H4 (cell line): ENCODE measurements around the gene MARCHF6. TPM values are rescaled to one million over a fixed set of nuclear protein-coding genes. Genes with fewer than 3 reads are reported as not detected.
"Not testable (repeated sequence)": the region's sequence is repeated elsewhere in the genome, so short reads cannot be mapped to it uniquely, and the experiment has no call there.

ENCODE experiments used
- DNase-seq: peaks from one replicate; pipeline ENCODE4 v3.0.0-alpha.2; 2015; ENCODE audit warnings: low spot score
- total RNA-seq: library from RNA; depleted of rRNA; stranded (reverse); fragments of >200 nt; shearing (Covaris generic); gene quantifications from 2 replicates; pipeline ENCODE4 v1.2.3, GENCODE V29; 2014

Gene MARCHF6
- total RNA-seq, 1 experiment from 2014 or later: 44.7 TPM

DNA sequence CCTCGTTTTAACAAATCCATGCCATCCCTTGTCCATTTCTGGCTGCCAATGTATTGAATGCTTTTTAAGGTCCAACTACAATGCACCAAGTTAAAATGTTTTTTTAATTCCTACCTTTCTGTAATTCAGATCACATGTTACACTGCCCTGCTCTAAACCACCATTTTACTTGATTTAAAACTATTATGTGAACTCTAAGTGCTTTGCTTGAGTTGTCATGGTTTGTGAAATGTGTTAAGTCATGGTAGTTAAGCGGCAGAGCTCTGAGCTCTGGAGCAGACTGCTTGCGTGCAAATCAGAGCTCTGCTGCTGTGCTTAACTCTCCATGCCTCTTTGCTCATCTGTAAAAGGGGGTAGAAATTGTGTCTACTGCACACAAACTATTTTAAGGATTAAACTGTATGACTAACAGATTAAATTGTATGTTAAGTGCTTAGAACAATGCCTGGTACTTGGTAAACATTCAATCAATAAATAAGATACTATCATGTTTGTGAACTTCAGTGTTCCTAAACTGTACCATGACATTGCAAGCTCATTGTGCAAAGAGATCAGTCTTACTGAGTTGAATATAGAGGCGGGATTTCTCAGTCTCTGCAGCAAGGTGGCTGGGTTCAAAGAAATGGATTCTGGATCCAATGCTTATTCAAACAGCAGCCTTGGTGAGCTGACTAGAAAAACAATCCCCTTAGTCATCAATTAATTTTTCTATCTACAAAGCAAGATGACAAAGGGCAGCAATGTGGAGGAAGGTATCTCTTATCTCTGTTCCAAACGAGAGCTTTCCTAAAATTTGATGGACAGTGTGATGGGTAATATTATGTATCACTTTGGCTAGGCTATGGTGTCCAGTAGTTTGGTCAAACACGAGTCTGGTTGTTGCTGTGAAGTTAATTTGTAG lies 29.7 kb upstream of the MARCHF6 start:
- peak; percentile 39 for DNase-seq

DNA sequence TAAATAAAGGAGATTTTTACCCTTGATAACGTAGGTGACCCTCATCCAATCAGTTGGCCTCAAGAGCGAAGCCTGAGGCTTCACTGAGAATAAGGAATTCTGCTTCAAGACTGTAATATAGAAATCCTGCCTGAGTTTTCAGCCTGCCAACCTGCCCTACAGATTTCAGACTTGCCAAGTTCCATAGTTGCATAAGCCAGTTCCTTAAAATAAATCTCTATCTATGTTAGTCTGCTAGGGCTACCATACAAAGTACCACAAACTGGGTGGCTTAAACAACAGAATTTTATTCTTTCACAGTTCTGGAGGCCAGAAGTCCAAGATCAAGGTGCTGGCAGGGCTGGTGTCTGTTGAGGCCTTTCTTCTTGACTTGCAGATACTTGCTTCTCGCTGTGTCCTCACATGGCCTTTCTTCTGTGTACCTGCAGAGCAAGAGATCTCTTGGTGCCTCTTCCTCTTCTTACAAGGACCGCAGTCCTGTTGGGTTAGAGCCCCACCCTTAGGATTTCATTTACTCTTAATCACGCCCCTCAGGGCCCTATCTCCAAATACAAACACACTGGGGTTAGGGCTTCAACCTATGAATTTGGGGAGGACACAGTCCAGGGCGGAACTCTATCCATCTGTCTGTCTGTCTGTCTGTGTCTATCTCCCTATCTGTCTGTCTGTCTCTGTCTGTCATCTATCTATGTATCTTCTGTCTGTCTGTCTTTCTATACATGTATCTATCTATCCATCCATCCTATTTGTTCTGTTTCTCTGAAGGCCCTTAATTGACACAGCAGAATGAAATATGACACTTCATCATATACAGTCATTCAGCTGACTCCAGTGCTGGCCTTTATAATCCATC lies 28.8 kb upstream of the MARCHF6 start:
- no peak for DNase-seq

DNA sequence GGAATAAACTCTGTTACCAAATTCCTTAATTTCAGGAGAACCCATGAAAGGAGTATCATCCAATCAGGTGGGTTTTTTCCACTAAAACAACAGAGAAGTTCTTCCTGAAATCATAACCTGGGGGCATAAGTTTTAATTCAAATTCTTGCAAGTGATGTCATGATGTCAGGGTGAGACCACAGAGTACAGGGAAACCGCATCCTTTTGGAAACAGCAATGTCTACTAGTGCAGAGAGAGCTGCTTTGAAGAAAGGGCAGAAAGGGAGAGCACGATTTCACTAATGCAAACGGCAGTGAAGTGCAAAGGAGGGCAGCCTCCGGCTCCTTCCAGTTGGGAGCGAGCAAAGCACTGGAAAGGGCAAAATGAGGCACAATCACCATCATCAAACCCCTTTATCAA lies 25.2 kb upstream of the MARCHF6 start:
- peak; percentile 84 for DNase-seq

DNA sequence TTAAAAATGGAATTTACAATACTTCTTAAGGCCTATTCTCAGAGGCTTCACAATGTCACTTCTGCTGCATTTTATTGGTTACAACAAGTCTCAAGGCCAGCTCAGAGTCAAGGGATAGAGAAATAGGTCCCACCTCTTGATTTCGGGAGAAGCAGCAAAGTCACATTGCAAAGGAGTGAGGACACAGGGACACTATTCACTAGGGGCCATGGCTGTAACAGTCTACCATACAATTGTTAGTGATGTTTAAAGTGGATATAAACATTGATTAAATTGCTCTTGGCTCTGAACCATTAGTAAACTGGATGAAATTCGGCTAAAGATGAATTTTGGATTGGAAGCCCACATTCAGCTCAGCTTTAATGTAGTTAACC lies 24.1 kb upstream of the MARCHF6 start:
- peak; percentile 83 for DNase-seq

DNA sequence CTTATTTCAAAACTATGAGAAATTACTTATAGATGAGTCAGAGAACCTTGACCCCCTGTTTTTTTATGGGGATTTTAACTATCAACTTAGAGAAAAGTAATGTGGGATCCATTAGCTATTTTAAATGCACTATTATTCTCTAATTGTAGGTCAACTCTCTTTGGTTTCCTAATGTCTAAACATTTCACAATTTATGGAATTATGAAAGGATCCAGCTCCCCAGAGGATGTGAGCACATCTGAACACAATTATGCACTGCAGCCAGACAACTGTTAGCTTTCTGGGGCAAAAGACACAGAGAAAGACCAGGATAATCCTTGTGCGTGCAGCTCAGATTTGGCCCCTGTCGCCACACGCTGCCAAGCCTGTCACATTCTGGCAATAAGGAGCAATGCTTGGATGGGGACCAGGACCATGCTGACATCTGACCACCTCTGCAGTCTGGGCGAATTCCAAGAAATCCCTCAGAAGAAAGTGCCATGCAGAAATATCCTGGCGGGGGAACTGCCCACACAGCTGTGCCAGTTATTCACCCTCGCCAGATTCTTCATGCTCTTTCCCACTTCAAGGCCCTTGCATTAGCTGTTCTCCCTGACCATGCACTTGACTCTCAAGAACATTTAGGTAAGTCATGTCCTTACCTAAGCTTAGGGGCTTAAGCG lies 23.5 kb upstream of the MARCHF6 start:
- peak; percentile 97 for DNase-seq

DNA sequence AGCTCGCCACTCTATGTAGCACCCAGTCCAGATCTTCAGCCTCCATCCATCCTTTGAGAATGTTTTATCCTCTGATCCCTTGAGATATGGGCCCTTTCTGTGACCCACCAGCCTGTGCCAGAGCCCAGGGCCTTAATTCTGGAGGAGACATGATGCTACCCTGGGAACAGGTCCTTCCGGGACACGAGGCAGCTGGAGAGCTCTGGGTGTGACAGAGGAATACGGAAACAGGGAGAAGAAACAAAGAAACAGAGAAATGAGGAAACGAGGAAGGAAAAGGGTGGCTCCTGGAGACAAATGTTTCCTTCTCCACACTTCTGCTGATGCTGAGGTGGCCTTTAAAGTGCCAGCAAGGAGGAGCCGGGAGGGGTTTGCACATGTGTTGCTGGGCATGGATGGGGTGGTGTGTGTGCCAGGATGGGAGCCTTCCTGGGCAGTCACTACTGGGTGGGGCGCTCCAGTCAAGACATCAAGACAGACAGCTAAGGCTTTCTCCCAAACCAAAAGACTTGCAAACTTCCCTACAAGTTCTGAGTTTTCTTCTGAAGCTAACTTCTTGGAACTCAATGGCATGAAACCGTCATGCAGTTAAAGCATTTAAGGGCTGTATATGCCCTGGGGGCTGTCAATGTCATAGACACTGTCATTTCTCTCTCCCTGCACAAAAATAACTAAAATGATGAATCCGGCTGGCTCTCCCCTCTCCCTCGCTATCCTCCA lies 22.8 kb upstream of the MARCHF6 start:
- DNase-seq: no peak

DNA sequence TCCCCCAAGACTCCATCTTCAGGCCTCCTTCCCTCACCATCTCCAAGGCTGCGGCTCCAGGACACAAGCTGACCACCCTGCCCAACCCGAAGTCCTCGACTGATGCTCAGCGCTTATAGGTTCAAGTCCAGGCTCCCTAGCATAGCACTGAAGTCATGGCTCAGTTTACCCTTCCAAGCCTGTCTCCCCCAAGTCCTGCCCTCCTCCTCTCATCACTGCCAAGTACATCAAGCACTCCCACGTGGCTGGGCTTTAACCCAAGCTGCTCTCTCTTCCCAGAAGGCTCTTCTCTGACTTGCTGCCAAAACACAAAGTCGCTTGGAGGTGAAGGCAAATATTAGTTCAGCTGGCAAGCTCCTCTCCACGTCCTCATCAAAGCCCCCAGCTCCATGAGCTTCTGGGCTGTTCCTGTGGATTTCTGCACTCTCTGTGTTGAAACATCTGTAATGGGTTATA lies 22.1 kb upstream of the MARCHF6 start:
- DNase-seq: peak; percentile 62

DNA sequence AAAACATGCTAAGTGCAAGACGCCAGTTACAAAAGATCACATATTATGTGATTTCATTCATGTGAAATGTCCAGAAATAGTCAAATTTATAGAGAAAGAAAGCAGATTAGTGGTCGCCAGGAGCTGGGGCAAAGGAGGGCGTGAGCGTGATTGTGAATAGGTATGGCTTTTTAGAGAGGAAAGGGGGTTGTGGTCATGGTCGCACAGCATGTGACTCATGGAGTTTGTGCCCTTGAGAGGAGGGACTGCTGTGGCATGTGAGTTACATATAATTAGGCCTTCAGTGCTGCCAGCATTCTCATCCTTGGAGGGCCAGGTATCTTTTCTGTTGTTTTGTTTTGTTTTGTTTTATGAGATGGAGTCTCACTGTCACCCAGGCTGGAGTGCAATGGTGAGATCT lies 21.2 kb upstream of the MARCHF6 start:
- DNase-seq: no peak

DNA sequence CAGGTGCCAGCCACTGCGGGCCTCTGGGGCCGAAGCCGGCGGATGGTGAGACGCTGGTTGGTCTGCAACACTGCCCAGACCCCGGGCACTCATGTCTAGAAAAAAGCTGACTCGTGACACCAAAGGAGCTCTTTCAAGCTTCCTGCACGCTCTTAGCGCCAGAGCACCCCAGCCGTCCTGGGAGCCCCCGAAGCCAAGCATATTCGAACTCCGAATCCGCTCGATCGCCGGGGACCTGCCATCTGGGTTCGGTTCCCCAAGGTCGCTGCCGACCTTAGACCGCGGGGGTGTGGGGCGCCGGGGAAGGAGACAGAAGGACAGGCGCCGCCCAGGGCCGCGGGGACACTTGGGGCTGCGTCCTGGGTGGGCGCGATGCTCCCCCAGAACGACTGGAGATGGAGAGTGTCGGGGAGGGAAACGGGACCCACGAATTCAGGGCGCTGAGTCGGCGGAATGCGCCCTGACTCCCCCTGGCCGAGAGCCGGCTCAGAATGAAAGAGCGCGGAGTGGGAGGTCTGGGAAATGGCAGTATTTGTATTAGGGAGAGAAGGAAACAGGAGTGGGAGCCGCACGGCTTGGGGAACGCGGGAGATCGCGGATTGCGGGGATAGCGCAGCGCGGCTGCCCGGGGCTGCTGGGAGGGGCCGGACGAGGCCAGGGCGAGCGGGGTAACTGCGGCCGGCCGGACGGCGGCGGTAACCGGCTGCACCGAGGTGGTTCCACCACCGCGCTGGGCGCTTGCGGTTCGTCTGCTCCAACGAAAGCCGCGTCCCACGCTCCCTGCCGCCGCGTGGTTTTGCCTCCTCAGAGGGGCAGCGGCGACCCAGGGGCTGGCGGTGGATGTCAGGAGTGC lies 20.1 kb upstream of the MARCHF6 start:
- no peak for DNase-seq

DNA sequence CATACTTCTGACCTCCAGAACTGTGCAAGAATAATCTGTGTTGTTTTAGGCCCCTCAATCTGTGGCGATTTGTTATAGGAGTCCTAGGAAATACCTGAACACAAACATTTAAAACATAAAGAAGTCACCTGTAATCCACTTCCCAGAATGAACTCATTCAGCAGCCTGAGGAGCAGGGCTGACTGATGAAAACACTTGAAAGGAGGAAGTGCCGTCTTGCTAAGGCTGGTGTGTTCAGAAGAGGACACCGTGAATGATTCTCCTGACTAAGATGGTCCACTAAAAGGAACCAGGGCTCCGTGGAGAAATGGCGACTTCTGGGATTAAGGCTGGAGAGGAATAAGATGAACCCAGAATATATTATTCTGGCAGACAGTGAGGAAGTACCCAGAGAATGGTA lies 18.7 kb upstream of the MARCHF6 start:
- no peak for DNase-seq

DNA sequence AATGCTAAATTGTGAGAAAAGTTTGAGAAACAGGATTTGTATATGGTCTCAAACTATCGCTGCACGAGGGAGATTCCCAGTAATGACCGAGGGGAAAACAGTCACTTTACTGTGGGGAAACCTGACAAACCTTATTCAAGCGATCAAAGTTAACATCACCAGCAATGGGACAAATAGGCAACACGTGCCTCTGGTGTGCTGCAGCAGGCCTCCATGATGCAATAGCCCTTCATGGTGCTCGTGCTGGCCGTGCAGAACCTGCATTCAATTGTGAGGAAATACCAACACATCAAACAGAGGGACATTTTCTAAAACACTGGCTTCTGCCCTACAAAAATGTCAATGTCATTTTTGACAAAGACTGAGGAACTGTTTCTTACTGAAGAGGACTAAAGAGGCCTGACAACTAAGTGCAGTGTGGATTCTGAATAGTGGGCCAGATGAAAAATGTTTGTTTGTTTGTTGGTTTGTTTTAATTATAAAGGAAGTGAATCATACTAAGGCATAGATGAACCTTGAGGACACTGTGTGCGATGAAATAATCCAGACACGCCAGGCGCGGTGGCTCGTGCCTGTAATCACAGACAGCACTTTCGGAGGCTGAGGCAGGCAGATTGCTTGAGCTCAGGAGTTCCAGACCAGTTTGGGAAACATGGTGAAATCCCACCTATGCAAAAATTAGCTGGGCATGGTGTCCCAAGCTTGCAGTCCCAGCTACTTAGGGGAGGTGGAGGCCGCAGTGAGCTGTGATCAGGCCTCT lies 17.6 kb upstream of the MARCHF6 start:
- no peak for DNase-seq

DNA sequence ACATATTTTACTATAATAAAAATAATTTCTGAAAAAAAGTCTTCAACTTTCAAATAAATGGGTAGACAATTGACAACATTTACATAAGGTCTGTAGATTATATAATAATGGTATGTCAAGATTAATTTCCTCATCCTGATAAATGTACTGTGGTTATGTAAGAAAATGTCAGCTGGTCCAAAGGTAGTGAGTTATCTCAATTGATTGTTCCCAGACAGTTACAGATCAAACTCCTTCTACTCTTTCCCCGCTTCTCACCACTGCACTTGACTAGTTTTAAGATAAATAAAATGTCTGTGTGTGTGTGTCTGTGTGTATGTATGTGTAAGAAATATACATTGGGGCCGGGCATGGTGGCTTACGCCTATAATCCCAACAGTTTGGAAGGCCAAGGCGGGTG lies 16.4 kb upstream of the MARCHF6 start:
- no peak for DNase-seq

DNA sequence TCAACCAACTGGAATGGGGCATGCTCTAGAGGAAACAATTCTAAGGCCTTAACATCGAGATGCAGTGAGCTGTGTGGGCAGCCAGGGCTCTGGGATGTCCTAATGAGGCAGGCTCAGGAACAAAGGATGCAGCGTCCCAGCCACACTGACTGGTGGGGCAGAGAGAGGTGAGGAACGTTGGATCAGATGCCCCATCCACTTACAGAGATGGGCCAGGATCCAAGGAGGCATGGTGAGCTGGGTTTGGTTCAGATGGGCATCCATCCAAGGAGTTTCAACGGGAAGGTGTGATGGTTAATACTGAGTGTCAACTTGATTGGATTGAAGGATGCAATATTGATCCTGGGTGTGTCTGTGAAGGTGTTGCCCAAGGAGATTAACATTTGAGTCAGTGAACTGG lies 15.5 kb upstream of the MARCHF6 start:
- DNase-seq: no peak

DNA sequence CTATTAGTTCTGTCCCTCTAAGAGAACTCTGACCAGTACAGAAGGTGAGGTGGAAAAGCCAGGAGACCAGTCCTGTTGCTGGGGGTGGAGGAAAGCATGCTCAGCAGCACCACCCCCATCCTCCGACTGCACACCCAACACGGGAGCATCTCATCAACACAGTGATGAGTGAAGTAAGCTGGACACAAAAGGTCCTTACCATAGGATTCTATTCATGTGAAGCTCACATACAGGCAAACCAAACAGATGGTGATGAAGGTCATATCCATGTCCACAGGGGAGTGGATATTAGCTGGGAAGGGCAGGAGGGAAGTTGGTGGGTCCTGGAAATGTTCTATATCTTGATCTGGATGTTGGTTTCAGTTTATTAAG lies 14.8 kb upstream of the MARCHF6 start:
- no peak for DNase-seq

DNA sequence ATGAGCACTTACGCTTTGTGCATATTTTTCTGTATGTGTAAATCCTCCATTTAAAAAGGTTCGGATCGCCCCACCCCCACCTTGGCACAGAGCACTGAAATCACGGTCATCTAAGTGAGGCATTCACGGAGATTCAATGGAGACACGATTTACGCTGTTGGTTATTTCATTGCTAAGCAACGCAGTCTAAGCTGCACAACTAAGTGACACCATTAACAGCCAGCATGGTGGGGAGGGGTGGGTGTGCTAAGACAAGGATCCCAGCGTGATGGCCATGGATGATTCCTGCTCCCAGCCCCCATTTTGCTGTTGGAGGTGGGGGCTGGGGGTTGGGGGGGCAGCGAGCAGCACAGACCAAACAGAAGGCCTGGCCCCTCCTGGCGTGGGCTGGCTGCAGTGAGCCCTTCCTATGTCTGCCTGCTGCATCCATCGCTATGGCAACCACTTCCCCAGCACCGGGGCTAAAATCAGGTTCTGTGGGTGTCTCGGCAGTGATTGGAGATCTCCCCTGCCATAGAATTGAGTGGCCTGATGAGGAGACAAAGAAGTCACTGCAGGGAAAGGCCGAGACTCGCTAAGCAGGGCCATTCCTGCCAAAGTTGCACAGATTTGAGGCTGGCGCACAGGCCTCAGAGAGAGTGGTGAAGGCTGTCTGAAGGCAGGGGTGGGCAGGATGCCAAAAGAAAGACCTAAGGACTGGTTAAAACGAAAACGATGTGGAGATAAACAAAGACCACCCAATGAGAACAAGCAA lies 14.3 kb upstream of the MARCHF6 start:
- DNase-seq: no peak

DNA sequence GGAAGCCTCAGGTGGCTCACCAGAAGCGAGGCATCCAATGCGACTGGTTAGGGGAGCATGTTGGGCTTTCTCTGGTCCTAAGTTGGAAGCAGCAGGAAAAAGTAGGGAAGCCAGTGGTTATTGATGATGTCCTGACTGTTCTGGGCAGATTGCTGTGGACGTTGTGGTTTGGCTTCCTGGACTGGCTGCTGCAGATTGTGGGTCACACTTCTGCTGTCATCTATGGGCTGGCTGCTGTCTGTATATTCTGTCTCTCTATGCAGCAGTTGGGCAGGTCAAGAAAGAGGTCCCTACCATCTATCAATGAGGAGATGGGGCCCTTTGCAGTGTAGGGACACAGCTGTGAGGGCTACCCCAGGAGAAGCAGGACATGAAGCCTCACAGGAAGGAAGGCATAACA lies 13.5 kb upstream of the MARCHF6 start:
- no peak for DNase-seq

DNA sequence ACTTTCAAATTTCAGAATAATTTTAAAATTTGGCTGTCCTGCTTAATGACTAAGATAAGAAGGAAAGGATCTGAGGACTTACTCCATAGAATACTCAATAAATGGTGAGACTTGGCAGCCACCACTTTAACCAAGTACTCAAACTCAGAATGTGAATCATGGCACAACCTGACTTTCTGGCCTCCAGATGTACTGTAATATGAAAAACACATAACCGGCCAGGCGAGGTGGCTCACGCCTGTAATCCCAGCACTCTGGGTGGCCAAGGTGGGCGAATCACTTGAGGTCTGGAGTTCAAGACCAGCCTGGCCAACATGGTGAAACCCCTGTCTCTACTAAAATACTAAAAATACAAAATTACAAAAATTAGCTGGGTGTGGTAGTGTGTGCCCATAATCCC lies 10.0 kb upstream of the MARCHF6 start:
- DNase-seq: no peak

DNA sequence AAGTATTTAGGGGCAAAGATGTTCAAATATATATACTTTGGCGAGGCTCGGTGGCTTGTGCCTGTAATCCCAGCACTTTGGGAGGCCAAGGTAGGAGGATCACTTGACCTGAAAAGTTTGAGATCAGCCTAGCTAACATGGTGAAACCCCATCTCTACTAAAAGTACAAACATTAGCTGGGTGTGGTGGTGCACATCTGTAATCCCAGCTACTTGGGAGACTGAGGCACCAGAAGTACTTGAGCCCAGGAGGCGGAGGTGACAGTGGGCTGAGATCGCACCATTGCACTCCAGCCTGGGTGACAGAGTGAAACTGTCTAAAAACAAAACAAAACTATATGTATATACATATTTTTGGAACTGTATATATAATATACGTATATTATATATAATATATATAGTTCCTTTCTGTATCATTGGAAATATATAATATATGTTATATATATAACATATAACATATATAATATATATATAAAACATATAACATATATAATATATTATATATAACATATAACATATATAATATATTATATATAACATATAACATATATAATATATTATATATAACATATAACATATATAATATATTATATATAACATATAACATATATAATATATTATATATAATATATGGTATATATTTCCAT lies 8.9 kb upstream of the MARCHF6 start:
- not testable (repeated sequence) for DNase-seq

DNA sequence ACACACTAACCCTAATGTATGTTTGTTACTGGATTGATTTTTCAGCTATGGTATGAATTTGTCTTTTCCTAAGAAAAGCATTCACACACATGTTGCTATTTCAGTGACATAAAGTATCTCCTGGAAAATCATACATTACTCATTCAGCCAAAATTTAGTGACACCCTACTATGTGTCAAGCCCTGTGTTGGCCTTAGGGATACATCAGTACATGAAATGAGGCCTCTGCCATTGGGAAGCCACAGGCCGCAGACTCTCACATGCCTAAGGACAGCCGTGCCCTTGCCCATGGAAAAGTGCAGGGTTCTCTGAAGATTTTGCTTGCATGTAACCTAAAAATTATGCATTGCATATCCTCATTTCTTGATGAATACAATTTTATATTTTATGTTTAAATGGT lies 5.2 kb upstream of the MARCHF6 start:
- DNase-seq: no peak
